WERI-Rb-1 (cell line): Measurements from ENCODE around the gene MYEF2.
A peak's percentile ranks its signal among the peaks of the same experiment; 100 is the strongest.

Source experiments
- DNase-seq: peaks from one replicate; pipeline ENCODE4 v3.0.0-alpha.2; 2020
- H3K27ac ChIP-seq: fragments of 250-450 bp; sonication (Bioruptor Pico); 2 replicates; pipeline ENCODE4 v1.5.1; 2020; ENCODE audit warnings: mild to moderate bottlenecking, moderate library complexity
- H3K27me3 ChIP-seq: fragments of 250-450 bp; sonication (Bioruptor Pico); 2 replicates; pipeline ENCODE4 v1.5.1; 2021; ENCODE audit warnings: mild to moderate bottlenecking, low read depth, moderate library complexity; ENCODE audit not compliant: insufficient read depth, severe bottlenecking
- H3K36me3 ChIP-seq: fragments of 250-450 bp; sonication (Bioruptor Pico); 2 replicates; pipeline ENCODE4 v1.5.1; 2020; ENCODE audit warnings: mild to moderate bottlenecking, moderate library complexity
- H3K4me3 ChIP-seq: 2 replicates; pipeline ENCODE4 v1.5.1; 2011; ENCODE audit warnings: low read depth, mild to moderate bottlenecking, control low read depth, low read length
- H3K9me3 ChIP-seq: fragments of 250-450 bp; sonication (Bioruptor Pico); 2 replicates; pipeline ENCODE4 v1.5.1; 2021; ENCODE audit warnings: mild to moderate bottlenecking, moderate library complexity; ENCODE audit not compliant: severe bottlenecking
- CTCF ChIP-seq: IDR thresholded peaks from 2 replicates; pipeline ENCODE4 v1.5.1; 2011; ENCODE audit warnings: low read depth, mild to moderate bottlenecking, control low read depth, inconsistent platforms, low read length

MYEF2 gene

GRCh38 chr15:48096355-48096786 lies 81.7 kb downstream of the MYEF2 start:
- no peaks in the 10 kb centered on the region for H3K27me3 ChIP-seq
- DNase-seq = no peak
- H3K4me3 ChIP-seq = no peak overlapping the region
- TF ChIP-seq CTCF = no peak
- no peak overlapping the region for H3K27ac ChIP-seq
- H3K9me3 ChIP-seq = no peaks in the 10 kb centered on the region
- H3K36me3 ChIP-seq = no peaks in the 10 kb centered on the region

- peak; percentile 26 for DNase-seq
- Histone ChIP-seq H3K36me3 (no peaks in the 10 kb centered on the region), H3K27me3 (no peaks in the 10 kb centered on the region), H3K9me3 (peaks cover 10% of the 10 kb centered on the region), H3K27ac (no peak overlapping the region), H3K4me3 (no peak overlapping the region)
- TF ChIP-seq CTCF = no peak
Measured at GRCh38 chr15:48091522-48091921, 86.6 kb downstream of the MYEF2 start.

- H3K4me3 ChIP-seq = no peak overlapping the region
- DNase-seq = peak; percentile 44
- no peaks in the 10 kb centered on the region for H3K27me3 ChIP-seq
- H3K9me3 ChIP-seq = peaks cover 10% of the 10 kb centered on the region
- H3K36me3 ChIP-seq = no peaks in the 10 kb centered on the region
- H3K27ac ChIP-seq = peak overlapping the region; percentile 10
- no peak for TF ChIP-seq CTCF
Measured at GRCh38 chr15:48090666-48091065, 87.4 kb downstream of the MYEF2 start.

GRCh38 chr15:48090115-48090514 lies 88.0 kb downstream of the MYEF2 start:
- Histone ChIP-seq H3K27ac (peak overlapping the region; percentile 22), H3K27me3 (no peaks in the 10 kb centered on the region), H3K4me3 (no peak overlapping the region), H3K36me3 (no peaks in the 10 kb centered on the region), H3K9me3 (peaks cover 10% of the 10 kb centered on the region)
- DNase-seq = no peak
- TF ChIP-seq CTCF = no peak

- no peak for TF ChIP-seq CTCF
- Histone ChIP-seq H3K9me3 (peaks cover 10% of the 10 kb centered on the region), H3K4me3 (no peak overlapping the region), H3K27me3 (no peaks in the 10 kb centered on the region), H3K36me3 (no peaks in the 10 kb centered on the region), H3K27ac (no peak overlapping the region; the same call in 1 of the 2 replicates)
- DNase-seq = no peak
Measured at GRCh38 chr15:48089702-48090101, 88.4 kb downstream of the MYEF2 start.

GRCh38 chr15:48087844-48088243 lies 90.3 kb downstream of the MYEF2 start:
- DNase-seq = no peak
- Histone ChIP-seq H3K36me3 (no peaks in the 10 kb centered on the region), H3K4me3 (no peak overlapping the region), H3K27me3 (no peaks in the 10 kb centered on the region), H3K27ac (no peak overlapping the region), H3K9me3 (peaks cover 10% of the 10 kb centered on the region)
- TF ChIP-seq CTCF = no peak
